ENCODE data around the gene WDR45.

The WDR45 gene

GRCh38 chrX:49100704-49101628, 21.3 kb upstream of the WDR45 start:
- H3K4me3 ChIP-seq (ENCODE audit: insufficient read depth in 1 of 2, low read depth in 1 of 2, low read length in 2 of 2) = peak overlapping the region; percentile 77 to 84
- H3K79me1 ChIP-seq (replicated peaks; ENCODE audit: low read length, poor library complexity, severe bottlenecking) = no peaks in the 10 kb centered on the region
- H3K4me1 ChIP-seq (ENCODE audit: control insufficient read depth, insufficient read depth, low read depth, low read length) = peaks cover 5% of the 10 kb centered on the region
- no peak overlapping the region for H2BK5ac ChIP-seq (ENCODE audit: low read depth, low read length, poor library complexity, severe bottlenecking)
- WGBS = 1% methylated on average over 36 of the region's 74 CpGs
- peak overlapping the region in 1 of 2 experiments; percentile 75 for H3K14ac ChIP-seq (ENCODE audit: low read length in 2 of 2)
- peak overlapping the region; percentile 85 for H4K8ac ChIP-seq (ENCODE audit: low read length)
- peak overlapping the region; percentile 77 for H3K4me2 ChIP-seq (ENCODE audit: low read length, poor library complexity, severe bottlenecking)
- H2AFZ ChIP-seq (ENCODE audit: low read depth, low read length) = peak overlapping the region; percentile 95
- H2BK15ac ChIP-seq (ENCODE audit: low read depth, poor library complexity, severe bottlenecking) = peak overlapping the region; percentile 83
- no peak overlapping the region for H2AK5ac ChIP-seq (ENCODE audit: low read length, severe bottlenecking)
- no peak overlapping the region for H3K23ac ChIP-seq (ENCODE audit: low read length in 2 of 2)
- H3K18ac ChIP-seq (ENCODE audit: low read depth in 1 of 2, low read length in 2 of 2) = peak overlapping the region; percentile 33 to 78
- H3K27me3 ChIP-seq (ENCODE audit: control insufficient read depth in 1 of 2, insufficient read depth in 1 of 2, low read length in 2 of 2) = no peaks in the 10 kb centered on the region
- H3K36me3 ChIP-seq (ENCODE audit: control insufficient read depth in 1 of 2, insufficient read depth in 2 of 2, low read depth in 1 of 2, low read length in 2 of 2) = no peaks in the 10 kb centered on the region
- no peaks in the 10 kb centered on the region for H3K9me3 ChIP-seq (ENCODE audit: control insufficient read depth, low read length)
- H4K91ac ChIP-seq (ENCODE audit: low read length) = peak overlapping the region; percentile 50
- H2BK12ac ChIP-seq (ENCODE audit: low read length in 2 of 2) = no peak overlapping the region
- H3K9ac ChIP-seq (ENCODE audit: low read length) = peak overlapping the region; percentile 76
- DNase-seq = peak; percentile 94
- H3K27ac ChIP-seq (ENCODE audit: low read length, poor library complexity, severe bottlenecking) = peak overlapping the region; percentile 79
- no peak overlapping the region for H2BK120ac ChIP-seq (ENCODE audit: low read depth, low read length)
- no peak overlapping the region for H3K4ac ChIP-seq (ENCODE audit: low read depth in 1 of 2, low read length in 2 of 2)

- Histone ChIP-seq H2BK12ac (ENCODE audit: low read length in 2 of 2) (no peak overlapping the region), H3K27me3 (ENCODE audit: control insufficient read depth in 1 of 2, insufficient read depth in 1 of 2, low read length in 2 of 2) (no peaks in the 10 kb centered on the region), H3K23ac (ENCODE audit: low read length in 2 of 2) (no peak overlapping the region), H3K4me1 (ENCODE audit: control insufficient read depth, insufficient read depth, low read depth, low read length) (peaks cover 2% of the 10 kb centered on the region), H4K91ac (ENCODE audit: low read length) (no peak overlapping the region), H2BK120ac (ENCODE audit: low read depth, low read length) (no peak overlapping the region), H3K14ac (ENCODE audit: low read length in 2 of 2) (no peak overlapping the region), H3K4me2 (ENCODE audit: low read length, poor library complexity, severe bottlenecking) (no peak overlapping the region), H3K27ac (ENCODE audit: low read length, poor library complexity, severe bottlenecking) (no peak overlapping the region), H2BK15ac (ENCODE audit: low read depth, poor library complexity, severe bottlenecking) (no peak overlapping the region), H3K9me3 (ENCODE audit: control insufficient read depth, low read length) (no peaks in the 10 kb centered on the region), H3K9ac (ENCODE audit: low read length) (no peak overlapping the region), H4K8ac (ENCODE audit: low read length) (no peak overlapping the region), H2AK5ac (ENCODE audit: low read length, severe bottlenecking) (no peak overlapping the region), H3K4ac (ENCODE audit: low read depth in 1 of 2, low read length in 2 of 2) (no peak overlapping the region), H3K79me1 (replicated peaks; ENCODE audit: low read length, poor library complexity, severe bottlenecking) (no peaks in the 10 kb centered on the region), H3K4me3 (ENCODE audit: insufficient read depth in 1 of 2, low read depth in 1 of 2, low read length in 2 of 2) (no peak overlapping the region), H2BK5ac (ENCODE audit: low read depth, low read length, poor library complexity, severe bottlenecking) (no peak overlapping the region), H3K18ac (ENCODE audit: low read depth in 1 of 2, low read length in 2 of 2) (no peak overlapping the region), H2AFZ (ENCODE audit: low read depth, low read length) (no peak overlapping the region), H3K36me3 (ENCODE audit: control insufficient read depth in 1 of 2, insufficient read depth in 2 of 2, low read depth in 1 of 2, low read length in 2 of 2) (no peaks in the 10 kb centered on the region)
- 98% methylated on average over 3 of the region's 4 CpGs for WGBS
- no peak for DNase-seq
Measured at GRCh38 chrX:49096419-49096818, 16.7 kb upstream of the WDR45 start.

GRCh38 chrX:49089553-49089952, 9.9 kb upstream of the WDR45 start:
- Histone ChIP-seq H3K4me2 (ENCODE audit: low read length, poor library complexity, severe bottlenecking) (no peak overlapping the region), H4K8ac (ENCODE audit: low read length) (no peak overlapping the region), H3K4ac (ENCODE audit: low read depth in 1 of 2, low read length in 2 of 2) (no peak overlapping the region), H3K4me3 (ENCODE audit: insufficient read depth in 1 of 2, low read depth in 1 of 2, low read length in 2 of 2) (no peak overlapping the region), H2AFZ (ENCODE audit: low read depth, low read length) (no peak overlapping the region), H3K27me3 (ENCODE audit: control insufficient read depth in 1 of 2, insufficient read depth in 1 of 2, low read length in 2 of 2) (peaks cover 0 to 4% of the 10 kb centered on the region in 2 experiments), H3K36me3 (ENCODE audit: control insufficient read depth in 1 of 2, insufficient read depth in 2 of 2, low read depth in 1 of 2, low read length in 2 of 2) (no peaks in the 10 kb centered on the region), H3K79me1 (replicated peaks; ENCODE audit: low read length, poor library complexity, severe bottlenecking) (no peaks in the 10 kb centered on the region), H3K9me3 (ENCODE audit: control insufficient read depth, low read length) (no peaks in the 10 kb centered on the region), H4K91ac (ENCODE audit: low read length) (no peak overlapping the region), H2AK5ac (ENCODE audit: low read length, severe bottlenecking) (no peak overlapping the region), H3K18ac (ENCODE audit: low read depth in 1 of 2, low read length in 2 of 2) (no peak overlapping the region), H3K14ac (ENCODE audit: low read length in 2 of 2) (no peak overlapping the region), H2BK5ac (ENCODE audit: low read depth, low read length, poor library complexity, severe bottlenecking) (no peak overlapping the region), H3K27ac (ENCODE audit: low read length, poor library complexity, severe bottlenecking) (no peak overlapping the region), H2BK15ac (ENCODE audit: low read depth, poor library complexity, severe bottlenecking) (no peak overlapping the region), H3K23ac (ENCODE audit: low read length in 2 of 2) (no peak overlapping the region), H2BK12ac (ENCODE audit: low read length in 2 of 2) (no peak overlapping the region), H2BK120ac (ENCODE audit: low read depth, low read length) (no peak overlapping the region), H3K4me1 (ENCODE audit: control insufficient read depth, insufficient read depth, low read depth, low read length) (no peaks in the 10 kb centered on the region), H3K9ac (ENCODE audit: low read length) (no peak overlapping the region)
- no peak for DNase-seq
- 100% methylated on average over 1 of the region's 4 CpGs for WGBS

- Histone ChIP-seq H4K91ac (ENCODE audit: low read length) (no peak overlapping the region), H3K9me3 (ENCODE audit: control insufficient read depth, low read length) (no peaks in the 10 kb centered on the region), H2AK5ac (ENCODE audit: low read length, severe bottlenecking) (no peak overlapping the region), H3K27me3 (ENCODE audit: control insufficient read depth in 1 of 2, insufficient read depth in 1 of 2, low read length in 2 of 2) (peaks cover 0 to 4% of the 10 kb centered on the region in 2 experiments), H2AFZ (ENCODE audit: low read depth, low read length) (no peak overlapping the region), H2BK5ac (ENCODE audit: low read depth, low read length, poor library complexity, severe bottlenecking) (no peak overlapping the region), H3K36me3 (ENCODE audit: control insufficient read depth in 1 of 2, insufficient read depth in 2 of 2, low read depth in 1 of 2, low read length in 2 of 2) (peaks cover 3 to 5% of the 10 kb centered on the region in 2 experiments), H3K4me3 (ENCODE audit: insufficient read depth in 1 of 2, low read depth in 1 of 2, low read length in 2 of 2) (no peak overlapping the region), H3K4me2 (ENCODE audit: low read length, poor library complexity, severe bottlenecking) (no peak overlapping the region), H3K9ac (ENCODE audit: low read length) (no peak overlapping the region), H3K4ac (ENCODE audit: low read depth in 1 of 2, low read length in 2 of 2) (no peak overlapping the region), H2BK120ac (ENCODE audit: low read depth, low read length) (no peak overlapping the region), H3K14ac (ENCODE audit: low read length in 2 of 2) (no peak overlapping the region), H3K18ac (ENCODE audit: low read depth in 1 of 2, low read length in 2 of 2) (no peak overlapping the region), H4K8ac (ENCODE audit: low read length) (no peak overlapping the region), H3K27ac (ENCODE audit: low read length, poor library complexity, severe bottlenecking) (no peak overlapping the region), H2BK15ac (ENCODE audit: low read depth, poor library complexity, severe bottlenecking) (no peak overlapping the region), H3K79me1 (replicated peaks; ENCODE audit: low read length, poor library complexity, severe bottlenecking) (peaks cover 3% of the 10 kb centered on the region), H3K23ac (ENCODE audit: low read length in 2 of 2) (no peak overlapping the region), H3K4me1 (ENCODE audit: control insufficient read depth, insufficient read depth, low read depth, low read length) (peaks cover 6% of the 10 kb centered on the region), H2BK12ac (ENCODE audit: low read length in 2 of 2) (no peak overlapping the region)
- 92% methylated on average over 4 of the region's 4 CpGs for WGBS
- DNase-seq = no peak
Measured at GRCh38 chrX:49082271-49082871, 2.7 kb upstream of the WDR45 start.
